ENCODE results near the gene DPAGT1. TPM values are rescaled to one million over a fixed set of nuclear protein-coding genes. Genes with fewer than 3 reads are reported as not detected.
A peak's percentile ranks its signal among the peaks of the same experiment; 100 is the strongest.

Gene DPAGT1
- total and polyA plus RNA-seq, 2 donors (not counting 3 experiments of a cell fraction or from before 2014, with no cell fraction given): 62.0 to 203 TPM

DNA sequence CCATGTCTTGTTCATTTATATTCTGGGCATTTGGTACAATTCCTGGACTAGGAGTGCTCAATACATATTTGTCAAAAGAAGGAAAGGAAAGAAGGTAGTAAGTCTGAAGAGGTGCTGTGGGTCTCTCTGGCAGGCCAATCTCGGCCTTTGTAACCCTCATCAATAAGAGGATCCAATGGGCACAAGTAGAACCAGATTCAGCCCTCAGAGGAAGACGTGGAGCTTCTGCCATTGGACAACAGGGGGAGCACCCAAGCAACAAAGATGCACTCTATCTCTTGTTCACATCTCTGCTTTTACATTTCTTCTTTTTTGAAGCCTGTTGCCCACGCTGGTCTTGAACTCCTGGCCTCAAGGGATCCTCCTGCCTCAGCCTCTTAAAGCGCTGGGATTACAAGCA is 36.3 kb downstream of the DPAGT1 start:
- CTCF ChIA-PET: interaction anchor here (0.6 to 2.2 kb wide), 15 partner anchors 9 to 273 kb away, joined by 3 to 9 read pairs (median 3); partner anchors contain the start of genes DPAGT1, HMBS and HYOU1
- DNase-seq (ENCODE audit: low read depth, low spot score) (peak; percentile 31), FAIRE-seq (peak; percentile 66)
- H3K9me1 ChIP-seq (replicated peaks; ENCODE audit: control insufficient read depth, extremely low read depth, insufficient read depth, low read length): no peaks in the 10 kb centered on the region
- peaks cover 3 to 4% of the 10 kb centered on the region in 2 experiments for H3K36me3 ChIP-seq (ENCODE audit: control insufficient read depth in 2 of 2, extremely low read depth in 1 of 2, insufficient read depth in 2 of 2, low read length in 2 of 2)
- TF ChIP-seq MYC (IDR thresholded peaks at IDR 0.05; ENCODE audit: low read depth, low read length) (no peak), GATA2 (IDR thresholded peaks at IDR 0.05; ENCODE audit: insufficient read depth, insufficient read length, low read depth, low read length) (peak; percentile 80)
- TF ChIP-seq, protein P1, sequence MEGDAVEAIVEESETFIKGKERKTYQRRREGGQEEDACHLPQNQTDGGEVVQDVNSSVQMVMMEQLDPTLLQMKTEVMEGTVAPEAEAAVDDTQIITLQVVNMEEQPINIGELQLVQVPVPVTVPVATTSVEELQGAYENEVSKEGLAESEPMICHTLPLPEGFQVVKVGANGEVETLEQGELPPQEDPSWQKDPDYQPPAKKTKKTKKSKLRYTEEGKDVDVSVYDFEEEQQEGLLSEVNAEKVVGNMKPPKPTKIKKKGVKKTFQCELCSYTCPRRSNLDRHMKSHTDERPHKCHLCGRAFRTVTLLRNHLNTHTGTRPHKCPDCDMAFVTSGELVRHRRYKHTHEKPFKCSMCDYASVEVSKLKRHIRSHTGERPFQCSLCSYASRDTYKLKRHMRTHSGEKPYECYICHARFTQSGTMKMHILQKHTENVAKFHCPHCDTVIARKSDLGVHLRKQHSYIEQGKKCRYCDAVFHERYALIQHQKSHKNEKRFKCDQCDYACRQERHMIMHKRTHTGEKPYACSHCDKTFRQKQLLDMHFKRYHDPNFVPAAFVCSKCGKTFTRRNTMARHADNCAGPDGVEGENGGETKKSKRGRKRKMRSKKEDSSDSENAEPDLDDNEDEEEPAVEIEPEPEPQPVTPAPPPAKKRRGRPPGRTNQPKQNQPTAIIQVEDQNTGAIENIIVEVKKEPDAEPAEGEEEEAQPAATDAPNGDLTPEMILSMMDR (IDR thresholded peaks at IDR 0.05; ENCODE audit: extremely low read depth in 1 of 2, insufficient read depth in 1 of 2, low read depth in 1 of 2, low read length in 2 of 2): peak; percentile 25 to 58
- H3K4me3 ChIP-seq (replicated peaks in 1 of 3; ENCODE audit: insufficient read depth in 1 of 3, low read depth in 1 of 3, low read length in 3 of 3): no peak overlapping the region
- no peak overlapping the region for H3K4me2 ChIP-seq (ENCODE audit: insufficient read depth, low read length)
- POLR2A ChIA-PET: no interaction called here
- peaks cover 14% of the 10 kb centered on the region for H3K79me2 ChIP-seq (ENCODE audit: control insufficient read depth, insufficient read depth, low read length)
- no peaks in the 10 kb centered on the region for H3K27me3 ChIP-seq (ENCODE audit: control insufficient read depth in 2 of 2, insufficient read depth in 2 of 2, low read length in 2 of 2)
- no peaks in the 10 kb centered on the region for H4K20me1 ChIP-seq (replicated peaks; ENCODE audit: control insufficient read depth, extremely low read depth, insufficient read depth, low read length)
- no peaks in the 10 kb centered on the region for H3K9me3 ChIP-seq (replicated peaks; ENCODE audit: control insufficient read depth, insufficient read depth, low read length)
- no peak overlapping the region for H3K27ac ChIP-seq (ENCODE audit: insufficient read depth, low read depth, low read length)
- H2AFZ ChIP-seq (ENCODE audit: low read depth, low read length): no peak overlapping the region
- intact Hi-C loops (cut with micrococcal nuclease): loop anchor here (2.0 to 5.0 kb wide), 3 partner anchors 131 to 273 kb away; partner anchors contain the start of gene MCAM
- dilution Hi-C loops (cut with MboI; ENCODE audit: extremely low pct_ligation_motif_present, low sequenced_read_pairs): no loop called here
- no peak overlapping the region for H3K9ac ChIP-seq (replicated peaks; ENCODE audit: extremely low read depth, insufficient read depth, low read length)
- H3K4me1 ChIP-seq (ENCODE audit: control insufficient read depth, extremely low read depth, insufficient read depth, low read length): peaks cover 3% of the 10 kb centered on the region
- BruUV-seq (replicated peaks): no TSS peak

DNA sequence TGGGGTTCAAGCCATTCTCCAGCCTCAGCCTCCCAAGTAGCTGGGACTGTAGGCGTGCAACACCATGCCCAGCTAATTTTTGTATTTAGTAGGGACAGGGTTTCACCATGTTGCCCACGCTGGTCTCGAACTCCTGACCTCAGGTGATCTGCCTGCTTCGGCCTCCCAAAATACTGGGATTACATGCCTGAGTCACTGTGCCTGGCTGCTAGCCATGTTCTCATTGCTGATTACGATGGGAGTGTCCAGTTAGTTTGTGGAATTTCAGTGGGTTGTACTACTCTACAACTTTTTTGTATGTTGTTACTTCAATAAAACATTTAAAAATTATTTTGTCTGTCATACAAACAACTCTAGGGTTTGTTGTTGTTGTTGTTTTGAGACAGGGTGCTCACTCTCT is 38.9 kb downstream of the DPAGT1 start:
- H3K4me1 ChIP-seq (ENCODE audit: control insufficient read depth, extremely low read depth, insufficient read depth, low read length): peaks cover 2% of the 10 kb centered on the region
- H3K9me1 ChIP-seq (replicated peaks; ENCODE audit: control insufficient read depth, extremely low read depth, insufficient read depth, low read length): no peaks in the 10 kb centered on the region
- no peaks in the 10 kb centered on the region for H3K36me3 ChIP-seq (ENCODE audit: control insufficient read depth in 2 of 2, extremely low read depth in 1 of 2, insufficient read depth in 2 of 2, low read length in 2 of 2)
- H3K4me2 ChIP-seq (ENCODE audit: insufficient read depth, low read length): no peak overlapping the region
- dilution Hi-C loops (cut with MboI; ENCODE audit: extremely low pct_ligation_motif_present, low sequenced_read_pairs) (no loop called here), intact Hi-C loops (cut with micrococcal nuclease) (no loop called here)
- peak; percentile 4 for FAIRE-seq
- ChIA-PET POLR2A (no interaction called here), CTCF (interaction anchor here (0.9 to 1.1 kb wide), 2 partner anchors 31 to 40 kb away, joined by 3 read pairs; no protein-coding TSS in a partner anchor)
- no peak for TF ChIP-seq EZH2 (IDR thresholded peaks at IDR 0.05; ENCODE audit: borderline replicate concordance, low read depth, low read length, severe bottlenecking)
- no peak for TF ChIP-seq JUN (IDR thresholded peaks at IDR 0.05; ENCODE audit: borderline replicate concordance, insufficient read depth, insufficient read length, low read depth)
- TF ChIP-seq, protein P2, sequence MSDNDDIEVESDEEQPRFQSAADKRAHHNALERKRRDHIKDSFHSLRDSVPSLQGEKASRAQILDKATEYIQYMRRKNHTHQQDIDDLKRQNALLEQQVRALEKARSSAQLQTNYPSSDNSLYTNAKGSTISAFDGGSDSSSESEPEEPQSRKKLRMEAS (IDR thresholded peaks at IDR 0.05; ENCODE audit: insufficient read depth, insufficient read length): no peak
- H3K9ac ChIP-seq (replicated peaks; ENCODE audit: extremely low read depth, insufficient read depth, low read length): no peak overlapping the region
- H3K9me3 ChIP-seq (replicated peaks; ENCODE audit: control insufficient read depth, insufficient read depth, low read length): no peaks in the 10 kb centered on the region
- peaks cover under 1% of the 10 kb centered on the region for H3K79me2 ChIP-seq (ENCODE audit: control insufficient read depth, insufficient read depth, low read length)
- H3K27me3 ChIP-seq (ENCODE audit: control insufficient read depth in 2 of 2, insufficient read depth in 2 of 2, low read length in 2 of 2): no peaks in the 10 kb centered on the region
- no peak overlapping the region for H3K4me3 ChIP-seq (replicated peaks in 1 of 3; ENCODE audit: insufficient read depth in 1 of 3, low read depth in 1 of 3, low read length in 3 of 3)
- H4K20me1 ChIP-seq (replicated peaks; ENCODE audit: control insufficient read depth, extremely low read depth, insufficient read depth, low read length): no peaks in the 10 kb centered on the region
- no peak overlapping the region for H2AFZ ChIP-seq (ENCODE audit: low read depth, low read length)
- DNase-seq (ENCODE audit: low read depth, low spot score): no peak
- H3K27ac ChIP-seq (ENCODE audit: insufficient read depth, low read depth, low read length): no peak overlapping the region
- no TSS peak for BruUV-seq (replicated peaks)
